H1 (cell line): ENCODE data around the gene ARNT2. TPM values are rescaled to one million over a fixed set of nuclear protein-coding genes. Genes with fewer than 3 reads are reported as not detected.

Source experiments
- BRCA1 ChIP-seq: IDR thresholded peaks from 2 replicates; pipeline ENCODE4 v1.6.1; 2012; ENCODE audit warnings: low read depth, low read length, improper control_type of control experiment
- NANOG ChIP-seq: IDR thresholded peaks from 2 replicates; pipeline ENCODE4 v1.6.1; 2011; ENCODE audit warnings: low read length, low read depth, mild to moderate bottlenecking, inconsistent platforms; ENCODE audit not compliant: insufficient read depth, poor library complexity, severe bottlenecking
- PHF8 ChIP-seq: fragments of 200-600 bp; sonication (generic); conservative IDR thresholded peaks from 2 replicates; pipeline ENCODE4 v1.7.1; 2012; ENCODE audit warnings: low read depth, mild to moderate bottlenecking, inconsistent platforms, low read length, moderate library complexity
- SP4 ChIP-seq: IDR thresholded peaks from 2 replicates; pipeline ENCODE4 v1.6.1; 2012; ENCODE audit warnings: low read length, inconsistent platforms
- SRF ChIP-seq: IDR thresholded peaks from 2 replicates; pipeline ENCODE4 v1.6.1; 2011; ENCODE audit warnings: mild to moderate bottlenecking, low read depth, low read length, moderate library complexity
- polyA plus RNA-seq, 7 experiments: library from polyadenylated mRNA; depleted of rRNA in 3 of 7; stranded (reverse) in 5 of 7; unstranded in 2 of 7; fragments of >200 nt in 5 of 7; fragments of 200-250 nt in 2 of 7; gene quantifications; 1 replicate in 5 of 7; 2 replicates in 1 of 7; 4 replicates in 1 of 7; pipeline versions ENCODE4 v1.2.1 to v1.2.3, GENCODE V29; 2011 to 2013; ENCODE audit warnings: missing spikeins in 2 of 7, mixed read lengths in 2 of 7
- total RNA-seq: library from RNA; stranded (reverse); fragmentation: NEBNext Ultra II Directional; extraction: Animal tissue kit (Norgen Biotek cat#: 25700); gene quantifications from 2 replicates; pipeline ENCODE4 v1.2.1, GENCODE V29; 2021

The ARNT2 gene
- total and polyA plus RNA-seq, 2 of the 8 experiments (the other 6 are each of a cell fraction or from before 2014, with no cell fraction given), result 9.5 to 14.6 TPM

DNA sequence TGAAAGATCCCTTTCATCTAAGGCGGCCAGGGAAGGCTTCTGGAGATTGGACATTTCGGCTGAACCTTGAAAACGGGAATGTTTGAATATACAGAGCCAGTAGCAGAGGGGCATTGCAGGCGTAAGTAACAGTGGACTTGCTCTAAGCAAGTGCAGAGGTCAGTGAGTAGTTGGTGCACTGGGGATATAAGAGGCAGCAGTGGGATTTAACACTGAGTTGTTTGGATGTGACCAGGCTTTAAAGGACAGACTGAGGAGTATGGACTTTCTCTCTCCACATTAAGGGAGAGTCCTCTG lies 1.3 kb downstream of the ARNT2 start (continued):
- TF ChIP-seq NANOG, result no peak
- TF ChIP-seq SRF, result no peak
- TF ChIP-seq BRCA1, result no peak
- TF ChIP-seq SP4, result no peak
- no peak for TF ChIP-seq PHF8
